Activated T-helper 17 cell treated with anti-CD3 and anti-CD28 coated beads, Interleukin-2, amount 50 U/mL, for 72 hours (primary cell): ENCODE results near the gene SELENOS. TPM values are rescaled to one million over a fixed set of nuclear protein-coding genes. Genes with fewer than 3 reads are reported as not detected.

Experiments used
- ATAC-seq: fragments of 150-1000 bp; cut with Tn5 transposase; replicated peaks from 2 replicates; pipeline ENCODE4 v1.10.0; 2021; ENCODE audit warnings: mild to moderate bottlenecking, moderate library complexity
- H3K27ac Mint-ChIP-seq: one replicate; pipeline ENCODE4 v1.8.0; 2022; ENCODE audit warnings: mixed read lengths
- H3K27me3 Mint-ChIP-seq: one replicate; pipeline ENCODE4 v1.8.0; 2022; ENCODE audit warnings: mixed read lengths
- H3K36me3 Mint-ChIP-seq: one replicate; pipeline ENCODE4 v1.8.0; 2022; ENCODE audit warnings: low read depth, mild to moderate bottlenecking, mixed read lengths
- H3K4me1 Mint-ChIP-seq: one replicate; pipeline ENCODE4 v1.8.0; 2022; ENCODE audit warnings: mixed read lengths
- H3K4me3 Mint-ChIP-seq: one replicate; pipeline ENCODE4 v1.8.0; 2022; ENCODE audit warnings: mild to moderate bottlenecking, mixed read lengths
- H3K9me3 Mint-ChIP-seq: one replicate; pipeline ENCODE4 v1.8.0; 2022; ENCODE audit warnings: mixed read lengths
- total RNA-seq, 2 donors: library from RNA; stranded (reverse); gene quantifications; one replicate each; pipeline ENCODE4 v1.2.3, GENCODE V29; 2022

SELENOS gene
- total RNA-seq, 2 donors from 2014 or later: 22.6 to 32.2 TPM

DNA sequence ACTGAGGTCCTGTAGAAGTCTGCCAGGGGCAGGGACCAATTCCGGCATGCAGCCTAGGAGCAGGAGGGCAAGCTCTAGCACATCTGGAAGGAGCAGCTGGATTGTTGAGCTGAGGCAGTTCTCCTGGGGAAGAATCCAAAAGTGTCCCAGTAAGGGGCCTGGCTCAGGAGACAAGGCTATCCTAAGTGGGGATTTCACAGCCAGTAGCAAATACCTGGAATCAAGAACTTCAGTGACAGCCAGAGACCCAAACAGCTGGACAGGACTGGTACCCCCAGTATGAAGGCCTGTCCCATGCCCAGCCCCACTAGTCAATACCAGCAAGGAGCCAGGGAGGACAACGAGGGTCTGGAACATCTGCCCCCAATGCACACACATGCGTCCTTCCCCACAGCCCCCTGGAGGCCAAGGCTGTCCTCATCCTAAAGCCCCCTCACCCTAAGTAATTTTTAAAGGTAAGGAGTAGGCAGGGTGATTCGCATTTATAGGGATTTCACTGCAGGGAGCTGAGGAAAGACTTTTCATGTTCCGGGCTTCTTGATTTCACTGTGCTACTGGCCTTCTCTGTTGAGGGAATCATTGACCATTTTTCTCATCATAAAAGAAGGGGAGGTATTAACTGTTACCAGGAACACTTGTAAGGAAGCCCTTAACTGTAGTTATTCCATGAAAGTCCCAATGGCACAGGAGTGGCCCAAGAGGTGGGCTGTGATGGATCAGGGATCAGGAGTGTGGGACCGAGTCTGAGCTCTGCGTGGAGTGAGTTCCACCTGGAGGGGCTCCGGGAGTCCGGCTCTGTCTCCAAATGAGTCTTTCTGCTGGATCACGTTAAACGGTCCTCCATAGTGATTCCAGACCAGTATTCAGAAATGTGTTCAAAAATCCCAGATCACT, 22.9 kb downstream of the SELENOS start:
- no peak overlapping the region for H3K4me3 Mint-ChIP-seq
- peaks cover 18% of the 10 kb centered on the region for H3K4me1 Mint-ChIP-seq
- ATAC-seq: no peak
- H3K9me3 Mint-ChIP-seq: no peaks in the 10 kb centered on the region
- H3K36me3 Mint-ChIP-seq: peaks cover 29% of the 10 kb centered on the region
- H3K27ac Mint-ChIP-seq: no peak overlapping the region
- H3K27me3 Mint-ChIP-seq: peaks cover 7% of the 10 kb centered on the region

- Mint-ChIP-seq H3K4me1 (peaks cover 20% of the 10 kb centered on the region), H3K36me3 (peaks cover 45% of the 10 kb centered on the region), H3K27ac (peak overlapping the region; percentile 93), H3K27me3 (no peaks in the 10 kb centered on the region), H3K9me3 (no peaks in the 10 kb centered on the region), H3K4me3 (peak overlapping the region; percentile 94)
- ATAC-seq: peak; percentile 36
Measured at GRCh38 chr15:101252836-101253235, 24.4 kb downstream of the SELENOS start.

DNA sequence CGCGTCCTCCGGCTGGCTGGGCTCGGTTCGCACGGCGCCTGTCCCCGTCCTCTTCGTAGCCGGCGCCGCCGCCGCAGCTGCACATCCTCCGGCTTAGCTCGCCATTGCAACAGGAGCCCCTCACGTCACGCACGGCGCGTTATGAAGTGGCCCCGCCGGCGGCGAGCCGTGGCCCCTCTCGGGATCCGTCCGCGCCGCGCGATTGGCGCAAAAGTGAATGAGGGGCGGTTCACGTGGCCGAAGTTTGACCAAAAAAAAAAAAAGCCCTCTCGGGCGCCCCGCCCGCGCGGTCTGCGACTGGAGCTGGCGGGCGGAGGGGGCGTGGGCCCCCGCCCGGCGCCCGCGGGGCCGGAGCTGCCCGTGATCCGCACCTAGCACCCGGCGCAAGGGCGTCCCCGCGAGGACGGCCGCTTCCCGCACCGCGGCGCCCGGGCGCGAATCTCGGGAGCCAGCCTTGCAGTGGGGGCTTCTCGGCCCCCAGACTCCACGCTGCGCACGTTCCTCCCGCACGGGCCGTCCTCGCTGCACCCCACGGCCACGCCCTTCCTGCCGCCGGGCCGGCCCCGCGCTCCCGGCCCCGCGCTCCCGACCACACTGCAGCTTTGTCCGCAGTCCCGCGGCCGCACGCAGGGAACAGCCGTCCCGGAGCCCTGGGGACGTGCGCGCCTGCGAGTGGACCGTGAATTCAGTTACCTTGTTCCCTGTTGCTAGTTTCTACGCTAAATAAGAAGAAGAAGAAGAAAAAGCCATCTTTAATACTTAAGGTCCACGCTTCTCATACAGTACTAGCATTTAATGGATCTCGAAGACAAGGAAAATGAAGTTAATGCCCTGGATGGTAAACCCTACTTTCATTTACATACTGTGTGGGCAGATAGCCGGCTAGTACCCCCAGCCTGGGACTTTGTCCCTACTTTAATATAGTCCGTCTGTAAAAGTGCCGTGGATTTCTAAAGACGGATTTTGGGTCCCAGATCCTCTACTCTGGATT, 25.2 kb downstream of the SELENOS start, which contains the start of gene CHSY1:
TSS of gene CHSY1 (minus strand) at position 219 of the 991 bp plus-strand sequence. CDS start 592 bp downstream, outside the sequence.
- Mint-ChIP-seq H3K4me3 (peak within 1 kb of the TSS; percentile 94), H3K27me3 (no peaks in the 10 kb centered on the region), H3K4me1 (peaks cover 27% of the 10 kb centered on the region), H3K27ac (peak within 1 kb of the TSS; percentile 93), H3K36me3 (peaks cover 52% of the 10 kb centered on the region), H3K9me3 (no peaks in the 10 kb centered on the region)
- ATAC-seq: peak; percentile 75

DNA sequence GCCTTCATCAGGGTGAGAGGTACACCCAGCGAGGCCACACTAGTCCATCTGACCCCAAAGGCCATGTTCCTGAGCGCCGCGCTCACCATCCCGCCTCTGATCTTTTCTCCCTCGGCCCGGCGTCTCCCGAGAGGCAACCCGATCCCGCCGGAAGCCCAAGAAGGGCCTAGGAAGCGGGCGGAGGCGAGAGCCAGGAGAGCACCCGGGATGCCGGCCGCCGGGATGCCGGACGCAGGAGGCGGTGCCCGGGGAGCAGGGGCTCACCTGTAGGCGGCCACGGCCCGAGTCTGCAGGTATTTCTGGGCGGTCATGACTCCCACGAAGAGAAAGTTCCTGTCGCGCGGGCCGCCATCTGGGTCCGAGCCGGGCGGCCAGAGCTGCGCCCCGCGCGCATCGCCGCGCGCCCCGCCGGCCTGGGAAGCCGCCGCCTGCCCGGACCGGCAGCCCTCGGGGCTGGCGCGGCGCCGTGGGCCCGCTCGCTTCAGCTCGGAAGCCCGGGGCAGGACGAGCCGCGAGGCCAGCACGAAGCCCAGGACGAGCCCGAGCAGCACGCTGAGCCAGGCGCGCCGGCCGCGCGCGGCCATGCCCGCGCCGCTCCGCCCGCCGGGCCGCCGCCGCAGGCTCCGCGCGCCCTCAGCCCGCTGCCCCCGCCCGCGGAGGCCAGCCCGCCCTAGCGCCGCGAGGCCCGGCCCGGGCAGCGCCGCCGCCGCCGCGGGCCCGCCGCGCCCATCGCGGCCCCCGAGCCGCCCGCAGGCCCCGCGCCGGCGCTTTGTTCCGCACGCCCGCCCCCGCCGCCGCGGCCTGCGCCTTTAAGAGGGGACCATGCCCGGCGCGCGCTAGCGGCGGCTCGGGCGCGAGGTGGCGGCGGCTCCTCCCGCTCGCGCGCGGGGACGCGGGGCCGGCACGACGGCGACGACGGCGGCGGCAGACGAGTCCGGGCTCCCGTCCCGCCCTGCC, 26.1 kb downstream of the SELENOS start:
- Mint-ChIP-seq H3K4me1 (peaks cover 30% of the 10 kb centered on the region), H3K27me3 (no peaks in the 10 kb centered on the region), H3K36me3 (peaks cover 62% of the 10 kb centered on the region), H3K9me3 (no peaks in the 10 kb centered on the region), H3K4me3 (peak overlapping the region; percentile 94), H3K27ac (peak overlapping the region; percentile 93)
- peak; percentile 16 for ATAC-seq

- peaks cover 35% of the 10 kb centered on the region for H3K4me1 Mint-ChIP-seq
- no peak for ATAC-seq
- peaks cover 69% of the 10 kb centered on the region for H3K36me3 Mint-ChIP-seq
- H3K27ac Mint-ChIP-seq: peak overlapping the region; percentile 93
- no peaks in the 10 kb centered on the region for H3K9me3 Mint-ChIP-seq
- peak overlapping the region; percentile 90 for H3K4me3 Mint-ChIP-seq
- no peaks in the 10 kb centered on the region for H3K27me3 Mint-ChIP-seq
Measured at GRCh38 chr15:101250341-101250831, 26.9 kb downstream of the SELENOS start.

DNA sequence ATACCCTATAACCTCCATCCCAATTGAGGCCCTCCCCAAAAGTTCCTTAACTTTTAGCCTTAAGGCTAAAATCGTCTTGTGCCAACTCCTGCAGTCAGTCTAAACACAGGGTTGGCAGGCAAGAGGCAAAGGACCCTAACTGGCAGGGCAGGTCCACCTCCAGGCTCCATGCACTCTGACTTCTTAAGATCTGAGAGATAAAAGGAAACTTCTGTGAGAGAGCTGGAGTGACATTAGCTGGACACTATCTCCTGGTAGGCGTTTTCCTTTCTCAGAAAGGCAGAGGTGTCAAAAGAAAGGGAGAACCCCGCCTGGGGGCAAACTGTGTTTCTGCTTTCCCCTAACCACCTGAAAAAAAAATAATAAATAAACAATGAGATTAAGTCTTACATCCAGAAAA, 29.0 kb downstream of the SELENOS start:
- Mint-ChIP-seq H3K4me1 (peaks cover 50% of the 10 kb centered on the region), H3K27ac (peak overlapping the region; percentile 49), H3K4me3 (peak overlapping the region; percentile 90), H3K9me3 (no peaks in the 10 kb centered on the region), H3K36me3 (peaks cover 90% of the 10 kb centered on the region), H3K27me3 (no peaks in the 10 kb centered on the region)
- no peak for ATAC-seq

GRCh38 chr15:101246824-101247745, 30.2 kb downstream of the SELENOS start:
- peaks cover 60% of the 10 kb centered on the region for H3K4me1 Mint-ChIP-seq
- ATAC-seq: peak; percentile 57
- no peaks in the 10 kb centered on the region for H3K27me3 Mint-ChIP-seq
- H3K9me3 Mint-ChIP-seq: no peaks in the 10 kb centered on the region
- H3K36me3 Mint-ChIP-seq: peaks cover 95% of the 10 kb centered on the region
- H3K27ac Mint-ChIP-seq: peak overlapping the region; percentile 49
- peak overlapping the region; percentile 90 for H3K4me3 Mint-ChIP-seq

GRCh38 chr15:101246391-101246790, 30.9 kb downstream of the SELENOS start:
- peak; percentile 43 for ATAC-seq
- Mint-ChIP-seq H3K9me3 (no peaks in the 10 kb centered on the region), H3K4me1 (peaks cover 64% of the 10 kb centered on the region), H3K36me3 (peaks cover 96% of the 10 kb centered on the region), H3K27me3 (no peaks in the 10 kb centered on the region), H3K4me3 (peak overlapping the region; percentile 90), H3K27ac (peak overlapping the region; percentile 49)

DNA sequence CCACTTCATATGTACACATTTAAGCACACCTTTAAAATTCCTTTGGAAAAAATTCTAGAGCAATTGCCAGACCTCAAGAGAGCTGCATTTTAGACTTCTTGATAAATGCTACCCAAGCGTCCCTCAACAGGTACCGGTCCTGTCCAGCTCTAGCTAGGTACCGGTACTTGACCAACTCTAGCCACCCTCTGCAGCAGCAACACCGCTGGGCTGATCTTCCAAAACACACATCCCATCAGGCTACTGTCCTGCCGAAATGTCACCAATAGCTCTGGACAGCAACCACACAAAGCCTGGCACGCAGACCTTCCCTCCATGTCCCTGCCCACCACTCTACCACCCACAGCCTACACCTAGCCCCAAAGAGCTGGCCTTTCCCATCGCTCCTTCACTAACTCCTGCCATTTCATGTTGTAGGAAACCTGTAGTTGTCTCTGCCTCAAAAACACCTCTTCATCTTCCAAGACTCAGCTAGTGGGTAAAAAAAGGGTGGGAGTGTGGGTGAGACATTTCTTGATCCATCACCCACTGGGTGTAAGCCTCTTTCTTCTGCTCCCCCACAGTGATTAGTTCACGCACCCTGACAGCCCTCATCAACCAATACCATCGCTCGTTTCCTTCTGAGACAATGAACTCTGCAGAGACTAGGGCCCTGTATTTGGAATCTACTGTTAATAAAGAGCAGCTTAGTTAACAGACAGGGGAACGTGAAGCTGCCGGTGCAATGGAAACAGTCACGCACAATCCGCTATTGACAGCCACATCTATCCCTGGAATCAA, 32.2 kb downstream of the SELENOS start:
- H3K27me3 Mint-ChIP-seq: no peaks in the 10 kb centered on the region
- peak overlapping the region; percentile 49 for H3K27ac Mint-ChIP-seq
- peaks cover 60% of the 10 kb centered on the region for H3K4me1 Mint-ChIP-seq
- no peaks in the 10 kb centered on the region for H3K9me3 Mint-ChIP-seq
- ATAC-seq: no peak
- peak overlapping the region; percentile 90 for H3K4me3 Mint-ChIP-seq
- peaks cover 98% of the 10 kb centered on the region for H3K36me3 Mint-ChIP-seq

GRCh38 chr15:101244036-101244781, 33.1 kb downstream of the SELENOS start:
- H3K27me3 Mint-ChIP-seq: no peaks in the 10 kb centered on the region
- ATAC-seq: no peak
- H3K4me3 Mint-ChIP-seq: peak overlapping the region; percentile 90
- H3K9me3 Mint-ChIP-seq: no peaks in the 10 kb centered on the region
- H3K27ac Mint-ChIP-seq: peak overlapping the region; percentile 49
- H3K36me3 Mint-ChIP-seq: peaks cover 98% of the 10 kb centered on the region
- H3K4me1 Mint-ChIP-seq: peaks cover 63% of the 10 kb centered on the region

GRCh38 chr15:101243420-101243819, 33.9 kb downstream of the SELENOS start:
- Mint-ChIP-seq H3K4me3 (peak overlapping the region; percentile 90), H3K27ac (peak overlapping the region; percentile 49), H3K36me3 (peaks cover 98% of the 10 kb centered on the region), H3K27me3 (no peaks in the 10 kb centered on the region), H3K9me3 (no peaks in the 10 kb centered on the region), H3K4me1 (peaks cover 61% of the 10 kb centered on the region)
- ATAC-seq: no peak
